ENCODE data around the gene RAE1.

Gene RAE1

DNA sequence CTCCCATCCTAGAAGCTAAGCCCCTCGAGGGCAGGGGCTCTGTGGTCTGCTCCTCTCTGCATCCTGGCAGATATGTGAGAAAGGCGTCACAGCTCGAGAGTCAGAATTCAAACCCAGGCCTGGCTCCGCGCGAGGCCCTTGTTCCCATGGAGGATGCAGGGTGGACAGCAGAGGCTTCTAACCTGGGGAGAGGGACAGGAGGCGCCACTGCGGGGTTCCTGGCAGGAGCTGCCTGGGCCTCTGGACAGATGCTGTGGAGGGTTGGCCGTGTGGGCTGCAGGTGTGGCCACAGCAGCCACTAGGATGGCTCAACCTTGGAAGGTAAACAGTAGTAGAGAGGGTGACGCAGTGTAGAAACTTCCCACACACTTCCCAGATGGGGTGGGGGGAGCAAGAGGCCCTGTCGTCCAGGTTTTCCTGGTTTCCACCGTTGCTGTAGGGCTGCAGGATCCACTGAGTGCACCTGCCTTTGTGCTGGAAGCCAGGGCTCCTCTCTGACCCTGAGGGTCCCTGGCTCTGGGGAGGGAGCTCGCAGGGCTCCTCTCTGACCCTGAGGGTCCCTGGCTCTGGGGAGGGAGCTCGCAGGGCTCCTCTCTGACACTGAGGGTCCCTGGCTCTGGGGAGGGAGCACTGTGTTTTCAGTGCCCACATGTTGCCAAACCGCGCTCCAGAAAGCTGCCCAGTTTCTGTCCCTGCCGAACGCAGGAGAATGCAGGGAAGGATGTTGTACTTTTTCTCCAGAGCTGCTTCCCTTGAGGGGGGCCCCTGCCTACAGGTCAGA is 54.4 kb downstream of the RAE1 start:
- TF ChIP-seq, protein P1, sequence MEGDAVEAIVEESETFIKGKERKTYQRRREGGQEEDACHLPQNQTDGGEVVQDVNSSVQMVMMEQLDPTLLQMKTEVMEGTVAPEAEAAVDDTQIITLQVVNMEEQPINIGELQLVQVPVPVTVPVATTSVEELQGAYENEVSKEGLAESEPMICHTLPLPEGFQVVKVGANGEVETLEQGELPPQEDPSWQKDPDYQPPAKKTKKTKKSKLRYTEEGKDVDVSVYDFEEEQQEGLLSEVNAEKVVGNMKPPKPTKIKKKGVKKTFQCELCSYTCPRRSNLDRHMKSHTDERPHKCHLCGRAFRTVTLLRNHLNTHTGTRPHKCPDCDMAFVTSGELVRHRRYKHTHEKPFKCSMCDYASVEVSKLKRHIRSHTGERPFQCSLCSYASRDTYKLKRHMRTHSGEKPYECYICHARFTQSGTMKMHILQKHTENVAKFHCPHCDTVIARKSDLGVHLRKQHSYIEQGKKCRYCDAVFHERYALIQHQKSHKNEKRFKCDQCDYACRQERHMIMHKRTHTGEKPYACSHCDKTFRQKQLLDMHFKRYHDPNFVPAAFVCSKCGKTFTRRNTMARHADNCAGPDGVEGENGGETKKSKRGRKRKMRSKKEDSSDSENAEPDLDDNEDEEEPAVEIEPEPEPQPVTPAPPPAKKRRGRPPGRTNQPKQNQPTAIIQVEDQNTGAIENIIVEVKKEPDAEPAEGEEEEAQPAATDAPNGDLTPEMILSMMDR (IDR thresholded peaks at IDR 0.05; ENCODE audit: low read depth, low read length, missing control alignments) = no peak
- no peak overlapping the region for H3K4me3 ChIP-seq (ENCODE audit: low read depth, low read length)
- no peak for DNase-seq (ENCODE audit: low read depth)

DNA sequence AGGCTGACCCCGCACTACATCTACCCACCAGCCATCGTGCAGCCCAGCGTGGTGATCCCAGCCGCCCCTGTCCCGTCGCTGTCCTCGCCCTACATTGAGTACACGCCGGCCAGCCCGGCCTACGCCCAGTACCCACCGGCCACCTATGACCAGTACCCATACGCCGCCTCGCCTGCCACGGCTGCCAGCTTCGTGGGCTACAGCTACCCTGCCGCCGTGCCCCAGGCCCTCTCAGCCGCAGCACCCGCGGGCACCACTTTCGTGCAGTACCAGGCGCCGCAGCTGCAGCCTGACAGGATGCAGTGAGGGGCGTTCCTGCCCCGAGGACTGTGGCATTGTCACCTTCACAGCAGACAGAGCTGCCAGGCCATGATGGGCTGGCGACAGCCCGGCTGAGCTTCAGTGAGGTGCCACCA is 56.5 kb downstream of the RAE1 start:
- TF ChIP-seq, protein P1 (IDR thresholded peaks at IDR 0.05; ENCODE audit: low read depth, low read length, missing control alignments) = no peak
- H3K4me3 ChIP-seq (ENCODE audit: low read depth, low read length) = no peak overlapping the region
- DNase-seq (ENCODE audit: low read depth) = no peak

DNA sequence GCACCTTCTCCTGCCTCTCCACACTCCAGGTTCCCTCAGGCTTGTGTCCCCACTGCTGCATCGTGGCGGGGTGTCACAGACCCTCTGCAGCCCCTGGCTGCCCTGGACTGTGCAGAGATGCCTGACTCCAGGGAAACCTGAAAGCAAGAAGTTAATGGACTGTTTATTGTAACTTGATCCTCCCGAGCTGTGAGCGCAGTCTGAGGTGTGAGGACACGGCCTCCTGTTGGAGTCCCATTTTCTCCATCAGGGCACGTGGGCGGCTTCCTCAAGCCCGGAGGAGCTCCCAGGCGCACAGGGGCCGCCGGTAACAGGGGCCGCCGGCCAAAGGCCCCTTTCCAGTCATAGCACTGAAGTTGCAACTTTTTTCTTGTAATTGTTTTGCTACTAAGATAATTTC is 57.1 kb downstream of the RAE1 start:
- DNase-seq (ENCODE audit: low read depth) = no peak
- H3K4me3 ChIP-seq (ENCODE audit: low read depth, low read length) = no peak overlapping the region
- TF ChIP-seq, protein P1 (IDR thresholded peaks at IDR 0.05; ENCODE audit: low read depth, low read length, missing control alignments) = no peak

DNA sequence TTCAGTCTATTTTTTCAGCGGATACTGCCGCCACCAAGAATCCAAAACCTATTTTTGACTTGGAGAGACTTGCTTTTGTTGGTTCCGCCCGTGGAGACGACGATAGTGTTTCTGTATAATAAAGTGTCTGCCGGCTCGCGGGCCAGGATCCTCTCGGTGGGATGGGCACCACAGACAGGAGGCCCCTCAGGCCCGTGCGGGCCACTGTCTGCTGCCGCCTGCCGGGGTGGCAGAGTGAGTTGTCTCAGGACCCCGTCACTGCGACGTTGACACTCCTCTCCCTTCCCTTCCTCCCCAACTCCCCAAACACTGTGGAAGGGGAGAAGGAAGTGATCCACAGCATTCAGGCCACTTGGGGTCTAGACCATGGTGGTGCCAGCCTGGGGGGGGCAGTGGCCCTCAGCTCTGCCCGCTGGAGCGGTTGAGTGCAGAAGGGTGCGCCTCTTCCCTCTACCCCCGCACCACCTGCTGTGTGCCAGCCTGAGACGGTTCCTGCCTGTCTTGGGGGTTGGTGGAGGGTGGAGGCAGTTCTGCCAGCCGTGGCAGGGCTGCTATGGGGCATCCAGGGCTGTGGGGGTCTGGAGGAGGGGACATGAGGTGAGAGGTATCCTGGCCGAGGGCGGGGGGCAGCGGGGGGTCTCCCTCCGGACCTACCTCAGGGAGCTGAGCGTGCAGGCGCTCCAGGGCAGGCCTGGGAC is 57.6 kb downstream of the RAE1 start:
- TF ChIP-seq, protein P1 (IDR thresholded peaks at IDR 0.05; ENCODE audit: low read depth, low read length, missing control alignments) = no peak
- no peak for DNase-seq (ENCODE audit: low read depth)
- no peak overlapping the region for H3K4me3 ChIP-seq (ENCODE audit: low read depth, low read length)

DNA sequence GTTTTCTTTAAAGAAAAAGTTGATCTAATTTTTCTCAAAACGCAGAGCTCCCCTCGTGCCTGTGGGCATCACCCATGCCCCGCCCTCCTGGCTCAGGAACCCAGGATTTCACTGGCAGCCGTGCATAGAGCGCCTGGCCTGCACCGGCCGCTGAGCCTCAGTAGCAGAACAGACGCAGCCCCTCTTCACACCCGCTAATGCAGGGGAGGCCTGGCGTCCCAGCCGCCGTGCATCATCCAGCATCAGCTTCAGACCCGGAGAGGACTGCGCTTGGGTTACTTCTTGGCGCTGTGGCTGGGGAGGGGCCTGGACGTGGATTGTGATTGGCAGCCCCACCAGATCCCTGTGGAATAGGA is 58.2 kb downstream of the RAE1 start:
- no peak for DNase-seq (ENCODE audit: low read depth)
- no peak overlapping the region for H3K4me3 ChIP-seq (ENCODE audit: low read depth, low read length)
- TF ChIP-seq, protein P1 (IDR thresholded peaks at IDR 0.05; ENCODE audit: low read depth, low read length, missing control alignments) = no peak

DNA sequence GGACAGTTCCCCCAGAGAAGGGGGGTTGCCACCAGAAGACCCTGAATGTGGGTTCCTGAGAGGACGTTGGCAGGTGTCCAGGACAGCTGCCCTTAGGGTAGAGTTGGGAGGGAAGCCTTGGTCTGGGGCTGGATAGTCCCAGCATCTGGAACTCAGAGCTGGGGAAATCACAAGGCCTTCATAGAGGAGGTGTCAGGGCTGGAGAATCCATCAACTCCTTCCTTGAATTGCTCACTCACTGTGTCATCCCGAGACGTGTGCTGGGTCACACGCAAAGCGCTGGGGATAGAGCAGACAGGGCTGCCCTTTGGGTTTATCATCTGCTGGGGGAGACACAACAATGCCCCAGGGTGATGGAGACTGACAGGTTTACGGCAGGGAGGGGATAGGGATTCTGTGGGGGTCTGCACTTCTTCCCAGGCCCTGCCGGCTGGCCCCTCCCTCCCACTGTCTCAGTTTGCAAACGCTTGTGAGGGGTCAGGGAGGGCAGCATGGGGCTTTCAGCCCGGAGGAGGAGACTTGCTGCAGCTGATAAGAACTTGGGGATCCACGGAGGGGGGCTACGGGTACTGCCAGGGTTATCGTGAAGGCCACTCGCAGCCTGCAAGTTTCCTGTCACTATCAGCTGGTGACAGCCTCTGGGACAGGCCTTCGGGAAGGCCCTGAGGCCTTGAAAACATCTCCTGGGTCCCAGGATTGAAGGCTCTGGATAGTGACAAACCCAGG is 58.8 kb downstream of the RAE1 start:
- no peak for DNase-seq (ENCODE audit: low read depth)
- TF ChIP-seq, protein P1 (IDR thresholded peaks at IDR 0.05; ENCODE audit: low read depth, low read length, missing control alignments) = no peak

More for the DNA sequence above, 58.8 kb downstream of the RAE1 start:
- H3K4me3 ChIP-seq (ENCODE audit: low read depth, low read length) = no peak overlapping the region

Measured in GM12864 (cell line).